LNCAP (cell line): ENCODE measurements around the gene TXNDC5.

Experiments used
- TF ChIP-seq, protein P1 (sequence below): fragments of 450-650 bp; IDR thresholded peaks from 2 replicates; pipeline ENCODE4 v1.5.1; 2017; ENCODE audit warnings: mild to moderate bottlenecking

Gene TXNDC5

GRCh38 chr6:7939864-7940228, 29.3 kb upstream of the TXNDC5 start:
- TF ChIP-seq, protein P1, sequence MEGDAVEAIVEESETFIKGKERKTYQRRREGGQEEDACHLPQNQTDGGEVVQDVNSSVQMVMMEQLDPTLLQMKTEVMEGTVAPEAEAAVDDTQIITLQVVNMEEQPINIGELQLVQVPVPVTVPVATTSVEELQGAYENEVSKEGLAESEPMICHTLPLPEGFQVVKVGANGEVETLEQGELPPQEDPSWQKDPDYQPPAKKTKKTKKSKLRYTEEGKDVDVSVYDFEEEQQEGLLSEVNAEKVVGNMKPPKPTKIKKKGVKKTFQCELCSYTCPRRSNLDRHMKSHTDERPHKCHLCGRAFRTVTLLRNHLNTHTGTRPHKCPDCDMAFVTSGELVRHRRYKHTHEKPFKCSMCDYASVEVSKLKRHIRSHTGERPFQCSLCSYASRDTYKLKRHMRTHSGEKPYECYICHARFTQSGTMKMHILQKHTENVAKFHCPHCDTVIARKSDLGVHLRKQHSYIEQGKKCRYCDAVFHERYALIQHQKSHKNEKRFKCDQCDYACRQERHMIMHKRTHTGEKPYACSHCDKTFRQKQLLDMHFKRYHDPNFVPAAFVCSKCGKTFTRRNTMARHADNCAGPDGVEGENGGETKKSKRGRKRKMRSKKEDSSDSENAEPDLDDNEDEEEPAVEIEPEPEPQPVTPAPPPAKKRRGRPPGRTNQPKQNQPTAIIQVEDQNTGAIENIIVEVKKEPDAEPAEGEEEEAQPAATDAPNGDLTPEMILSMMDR: no peak

DNA sequence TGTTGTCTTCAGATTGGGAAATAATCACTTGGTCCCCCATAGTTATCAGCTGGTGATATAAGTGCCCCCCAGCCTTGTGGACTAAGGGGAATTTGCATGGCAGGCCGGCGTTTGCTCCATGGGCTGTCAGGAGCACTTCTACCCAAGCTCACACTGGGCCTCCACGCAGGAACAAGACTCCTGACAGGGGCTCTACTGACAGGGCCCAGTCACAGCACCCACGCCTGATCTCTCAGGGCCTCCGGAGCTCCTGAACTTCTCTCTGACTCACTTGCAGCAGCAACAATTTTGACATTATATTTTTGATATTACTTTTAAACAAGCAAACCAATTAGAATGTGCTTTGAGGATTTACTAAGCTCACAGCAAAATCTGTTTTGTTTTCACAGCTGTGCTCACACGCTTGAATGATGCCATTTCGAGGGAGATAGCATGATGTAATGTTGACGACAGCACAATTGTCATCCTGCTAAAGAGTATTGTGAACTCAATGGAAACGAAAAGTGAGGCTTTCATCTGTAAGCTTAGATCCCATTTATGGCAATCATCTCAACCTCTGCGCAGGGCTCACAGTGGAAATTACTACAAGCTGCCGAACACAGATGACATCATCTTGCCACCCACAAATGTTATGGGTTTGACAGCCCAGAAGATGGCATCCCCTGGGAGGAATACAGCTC, 28.7 kb upstream of the TXNDC5 start:
- TF ChIP-seq, protein P1: no peak

GRCh38 chr6:7938562-7939183, 28.1 kb upstream of the TXNDC5 start:
- TF ChIP-seq, protein P1: no peak

DNA sequence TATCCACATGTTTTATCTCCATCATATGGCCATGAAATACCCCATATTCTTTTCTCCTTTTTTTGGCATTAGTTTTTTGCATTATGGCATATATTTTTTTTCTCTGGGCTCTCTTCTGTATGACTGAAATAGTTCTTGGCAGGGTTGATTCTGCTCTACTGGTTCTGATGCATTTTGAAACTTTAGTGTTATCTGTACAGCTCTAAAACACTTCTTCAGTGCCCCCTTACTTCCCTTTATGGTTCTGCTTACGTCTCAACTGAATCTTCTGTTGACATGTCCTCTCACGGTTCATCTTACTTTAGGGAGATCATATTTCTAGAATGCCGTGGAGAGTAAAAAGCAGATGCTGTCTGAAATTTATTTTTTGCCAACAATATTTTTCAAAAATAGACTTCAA, 23.2 kb upstream of the TXNDC5 start:
- TF ChIP-seq, protein P1: no peak

GRCh38 chr6:7932625-7933024, 22.0 kb upstream of the TXNDC5 start:
- TF ChIP-seq, protein P1: no peak

- TF ChIP-seq, protein P1: no peak
Measured at GRCh38 chr6:7924867-7925266, 14.3 kb upstream of the TXNDC5 start.

- TF ChIP-seq, protein P1: no peak
Measured at GRCh38 chr6:7922596-7922995, 12.0 kb upstream of the TXNDC5 start.
